ENCODE data around the gene AMH.

DNA sequence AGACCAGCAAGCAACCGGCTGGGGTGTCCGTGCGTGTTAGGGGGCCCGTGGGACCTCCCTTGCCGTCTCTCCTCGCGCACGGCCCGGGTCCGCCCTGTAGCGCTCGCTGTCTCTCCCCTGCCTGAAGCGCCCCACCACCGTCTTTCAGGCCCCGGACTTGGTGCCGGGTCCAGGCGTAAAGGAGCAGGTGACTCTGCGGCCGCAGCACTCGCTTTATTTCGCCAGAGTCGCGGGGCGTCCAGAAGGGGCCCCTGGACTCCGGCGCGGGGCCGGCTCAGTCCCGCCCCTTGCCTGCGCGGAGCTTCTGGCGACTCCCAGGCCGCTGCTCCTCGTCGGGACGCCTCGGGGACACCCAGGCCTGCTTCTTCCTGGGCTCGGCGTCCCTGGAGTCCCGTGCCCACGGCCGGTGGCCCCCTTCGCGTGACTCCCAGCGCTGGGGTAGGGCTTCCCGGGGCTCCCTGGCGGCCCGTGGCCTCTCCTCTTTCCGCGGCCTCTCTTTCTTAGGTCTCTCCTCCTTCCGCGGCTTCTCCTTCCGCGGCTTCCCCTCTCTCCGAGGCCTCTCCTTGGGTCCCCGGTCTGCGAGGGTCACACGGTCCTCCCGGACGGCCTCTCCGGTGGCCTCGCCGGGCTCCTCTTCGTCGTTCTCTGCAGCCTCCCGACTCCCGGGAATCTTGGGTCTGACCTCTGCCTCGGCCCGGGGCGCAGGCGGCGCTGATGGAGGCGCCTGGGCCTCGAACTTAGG is 3.1 kb downstream of the AMH start:
- TF ChIP-seq, protein P1, sequence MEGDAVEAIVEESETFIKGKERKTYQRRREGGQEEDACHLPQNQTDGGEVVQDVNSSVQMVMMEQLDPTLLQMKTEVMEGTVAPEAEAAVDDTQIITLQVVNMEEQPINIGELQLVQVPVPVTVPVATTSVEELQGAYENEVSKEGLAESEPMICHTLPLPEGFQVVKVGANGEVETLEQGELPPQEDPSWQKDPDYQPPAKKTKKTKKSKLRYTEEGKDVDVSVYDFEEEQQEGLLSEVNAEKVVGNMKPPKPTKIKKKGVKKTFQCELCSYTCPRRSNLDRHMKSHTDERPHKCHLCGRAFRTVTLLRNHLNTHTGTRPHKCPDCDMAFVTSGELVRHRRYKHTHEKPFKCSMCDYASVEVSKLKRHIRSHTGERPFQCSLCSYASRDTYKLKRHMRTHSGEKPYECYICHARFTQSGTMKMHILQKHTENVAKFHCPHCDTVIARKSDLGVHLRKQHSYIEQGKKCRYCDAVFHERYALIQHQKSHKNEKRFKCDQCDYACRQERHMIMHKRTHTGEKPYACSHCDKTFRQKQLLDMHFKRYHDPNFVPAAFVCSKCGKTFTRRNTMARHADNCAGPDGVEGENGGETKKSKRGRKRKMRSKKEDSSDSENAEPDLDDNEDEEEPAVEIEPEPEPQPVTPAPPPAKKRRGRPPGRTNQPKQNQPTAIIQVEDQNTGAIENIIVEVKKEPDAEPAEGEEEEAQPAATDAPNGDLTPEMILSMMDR (conservative IDR thresholded peaks at IDR 0.05; ENCODE audit: low read length): no peak
- no peak for TF ChIP-seq EZH2phosphoT487 (IDR thresholded peaks at IDR 0.05; ENCODE audit: borderline replicate concordance)

Measured in Loucy (cell line).